ENCODE results near the gene TCL1A. TPM values are rescaled to one million over a fixed set of nuclear protein-coding genes. Genes with fewer than 3 reads are reported as not detected.

The TCL1A gene
- total RNA-seq, 1 donor from 2014 or later: not detected

- H3K36me3 Mint-ChIP-seq: peaks cover 3% of the 10 kb centered on the region
- Histone ChIP-seq H3K4me1 (peaks cover 18% of the 10 kb centered on the region), H3K27ac (no peak overlapping the region), H3K27me3 (no peaks in the 10 kb centered on the region), H2AFZ (replicated peaks) (no peak overlapping the region), H4K20me1 (ENCODE audit: low read depth) (no peaks in the 10 kb centered on the region), H3K79me2 (ENCODE audit: low read depth) (no peaks in the 10 kb centered on the region), H3K9ac (no peak overlapping the region), H3F3A (ENCODE audit: low read depth) (peaks cover 27% of the 10 kb centered on the region), H3K9me3 (ENCODE audit: low read depth) (no peaks in the 10 kb centered on the region), H3K4me2 (no peak overlapping the region), H3K4me3 (no peak overlapping the region), H3K36me3 (no peaks in the 10 kb centered on the region)
- no peak for DNase-seq (ENCODE audit: low spot score)
- H3K4me1 Mint-ChIP-seq: peaks cover 14% of the 10 kb centered on the region
- no peak overlapping the region for H3K27ac Mint-ChIP-seq
- peaks cover 16% of the 10 kb centered on the region for H3K9me3 Mint-ChIP-seq
- TF ChIP-seq CTCF (IDR thresholded peaks at IDR 0.05) (no peak), EZH2phosphoT487 (IDR thresholded peaks at IDR 0.05) (no peak), EZH2 (IDR thresholded peaks at IDR 0.05) (no peak)
- peaks cover 8% of the 10 kb centered on the region for H3K27me3 Mint-ChIP-seq (ENCODE audit: insufficient read depth, low read depth)
- no peak overlapping the region for H3K4me3 Mint-ChIP-seq
These were observed 34.6 kb downstream of the TCL1A start for GRCh38 chr14:95679148-95679815.

GRCh38 chr14:95677179-95677835 is 36.6 kb downstream of the TCL1A start:
- H3K4me1 ChIP-seq: peaks cover 18% of the 10 kb centered on the region
- Mint-ChIP-seq H3K9me3 (peaks cover 19% of the 10 kb centered on the region), H3K4me1 (peaks cover 14% of the 10 kb centered on the region), H3K4me3 (no peak overlapping the region), H3K27me3 (ENCODE audit: insufficient read depth, low read depth) (peaks cover 11% of the 10 kb centered on the region), H3K27ac (no peak overlapping the region), H3K36me3 (peaks cover 3% of the 10 kb centered on the region)
- no peaks in the 10 kb centered on the region for H3K9me3 ChIP-seq (ENCODE audit: low read depth)
- no peak overlapping the region for H2AFZ ChIP-seq (replicated peaks)
- no peaks in the 10 kb centered on the region for H3K36me3 ChIP-seq
- no peaks in the 10 kb centered on the region for H4K20me1 ChIP-seq (ENCODE audit: low read depth)
- H3K79me2 ChIP-seq (ENCODE audit: low read depth): no peaks in the 10 kb centered on the region
- H3F3A ChIP-seq (ENCODE audit: low read depth): peaks cover 27% of the 10 kb centered on the region
- no peak overlapping the region for H3K27ac ChIP-seq
- no peak overlapping the region for H3K9ac ChIP-seq
- no peak for DNase-seq (ENCODE audit: low spot score)
- TF ChIP-seq CTCF (IDR thresholded peaks at IDR 0.05): no peak
- TF ChIP-seq EZH2phosphoT487 (IDR thresholded peaks at IDR 0.05): no peak
- TF ChIP-seq EZH2 (IDR thresholded peaks at IDR 0.05): no peak
- H3K4me2 ChIP-seq: no peak overlapping the region
- H3K27me3 ChIP-seq: no peaks in the 10 kb centered on the region
- no peak overlapping the region for H3K4me3 ChIP-seq

- Mint-ChIP-seq H3K36me3 (peaks cover 3% of the 10 kb centered on the region), H3K4me3 (peak overlapping the region; percentile 18), H3K27ac (no peak overlapping the region), H3K4me1 (peaks cover 14% of the 10 kb centered on the region), H3K9me3 (peaks cover 19% of the 10 kb centered on the region), H3K27me3 (ENCODE audit: insufficient read depth, low read depth) (peaks cover 11% of the 10 kb centered on the region)
- H3K9ac ChIP-seq: no peak overlapping the region
- peaks cover 5% of the 10 kb centered on the region for H3K27me3 ChIP-seq
- TF ChIP-seq EZH2phosphoT487 (IDR thresholded peaks at IDR 0.05): no peak
- TF ChIP-seq EZH2 (IDR thresholded peaks at IDR 0.05): no peak
- no peak for TF ChIP-seq CTCF (IDR thresholded peaks at IDR 0.05)
- H3F3A ChIP-seq (ENCODE audit: low read depth): peaks cover 25% of the 10 kb centered on the region
- peak overlapping the region; percentile 52 for H3K4me2 ChIP-seq
- peaks cover 18% of the 10 kb centered on the region for H3K4me1 ChIP-seq
- no peaks in the 10 kb centered on the region for H4K20me1 ChIP-seq (ENCODE audit: low read depth)
- H2AFZ ChIP-seq (replicated peaks): no peak overlapping the region
- no peak overlapping the region for H3K4me3 ChIP-seq
- H3K79me2 ChIP-seq (ENCODE audit: low read depth): no peaks in the 10 kb centered on the region
- no peaks in the 10 kb centered on the region for H3K9me3 ChIP-seq (ENCODE audit: low read depth)
- H3K36me3 ChIP-seq: no peaks in the 10 kb centered on the region
- H3K27ac ChIP-seq: no peak overlapping the region
- DNase-seq (ENCODE audit: low spot score): peak; percentile 73
These were observed 38.4 kb downstream of the TCL1A start for GRCh38 chr14:95675486-95675885.

Measured in neural progenitor cell (in vitro differentiated cells).